ENCODE data around the gene RHOA.

DNA sequence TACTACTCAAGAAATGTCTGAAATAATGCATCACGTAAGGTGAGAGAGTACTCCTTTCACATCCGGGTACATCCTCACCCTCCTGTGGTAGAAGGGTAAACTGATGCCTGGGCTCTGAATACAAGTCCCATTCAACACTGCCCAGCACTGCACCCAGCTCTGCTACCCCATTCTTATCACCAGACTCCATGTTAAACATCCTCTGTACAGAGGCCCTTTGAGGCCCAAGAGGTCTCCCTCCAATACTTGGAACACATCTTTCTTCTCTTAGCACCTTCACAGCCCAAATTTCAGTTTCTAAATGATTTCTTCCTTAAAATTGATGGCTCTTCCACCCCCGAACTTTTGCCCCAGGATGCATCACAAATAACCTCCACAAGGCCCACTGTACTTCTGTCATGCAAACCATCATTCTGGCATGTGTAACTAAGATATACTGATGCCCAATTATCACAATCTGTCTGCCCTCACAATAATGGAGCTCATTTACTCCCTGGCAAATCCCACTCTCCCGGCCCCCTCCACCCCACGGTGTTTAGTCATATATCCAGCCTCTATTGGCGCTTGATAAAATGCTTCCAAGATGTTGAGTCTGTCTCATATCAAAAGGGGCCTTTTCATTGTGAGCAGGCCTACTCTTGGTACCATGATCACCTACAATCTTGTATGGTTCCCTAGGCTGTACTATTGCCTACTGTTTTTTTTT lies 41.0 kb downstream of the RHOA start:
- TF ChIP-seq, protein P1, sequence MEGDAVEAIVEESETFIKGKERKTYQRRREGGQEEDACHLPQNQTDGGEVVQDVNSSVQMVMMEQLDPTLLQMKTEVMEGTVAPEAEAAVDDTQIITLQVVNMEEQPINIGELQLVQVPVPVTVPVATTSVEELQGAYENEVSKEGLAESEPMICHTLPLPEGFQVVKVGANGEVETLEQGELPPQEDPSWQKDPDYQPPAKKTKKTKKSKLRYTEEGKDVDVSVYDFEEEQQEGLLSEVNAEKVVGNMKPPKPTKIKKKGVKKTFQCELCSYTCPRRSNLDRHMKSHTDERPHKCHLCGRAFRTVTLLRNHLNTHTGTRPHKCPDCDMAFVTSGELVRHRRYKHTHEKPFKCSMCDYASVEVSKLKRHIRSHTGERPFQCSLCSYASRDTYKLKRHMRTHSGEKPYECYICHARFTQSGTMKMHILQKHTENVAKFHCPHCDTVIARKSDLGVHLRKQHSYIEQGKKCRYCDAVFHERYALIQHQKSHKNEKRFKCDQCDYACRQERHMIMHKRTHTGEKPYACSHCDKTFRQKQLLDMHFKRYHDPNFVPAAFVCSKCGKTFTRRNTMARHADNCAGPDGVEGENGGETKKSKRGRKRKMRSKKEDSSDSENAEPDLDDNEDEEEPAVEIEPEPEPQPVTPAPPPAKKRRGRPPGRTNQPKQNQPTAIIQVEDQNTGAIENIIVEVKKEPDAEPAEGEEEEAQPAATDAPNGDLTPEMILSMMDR (IDR thresholded peaks at IDR 0.05), result no peak
- no peak for TF ChIP-seq EP300 (IDR thresholded peaks at IDR 0.05)

Measured in tibial nerve (tissue), 4 donors.